Neural progenitor cell (in vitro differentiated cells): ENCODE measurements around the gene WDPCP. TPM values are rescaled to one million over a fixed set of nuclear protein-coding genes. Genes with fewer than 3 reads are reported as not detected.

Experiments
- DNase-seq: peaks from one replicate; pipeline ENCODE4 v3.0.0-alpha.2; 2016; ENCODE audit warnings: low spot score
- H2AFZ ChIP-seq: fragments of 200-600 bp; sonication (generic); replicated peaks from 2 replicates; pipeline ENCODE4 v1.6.1; 2016; ENCODE audit warnings: antibody characterized with exemption
- H3F3A ChIP-seq: fragments of 200-600 bp; sonication (generic); 2 replicates; pipeline ENCODE4 v1.6.1; 2016; ENCODE audit warnings: antibody characterized with exemption, low read depth
- H3K27ac ChIP-seq: fragments of 200-600 bp; sonication (generic); 2 replicates; pipeline ENCODE4 v1.5.1; 2016; ENCODE audit warnings: mild to moderate bottlenecking
- H3K27me3 ChIP-seq: fragments of 200-600 bp; sonication (generic); 2 replicates; pipeline ENCODE4 v1.6.1; 2016; ENCODE audit warnings: mild to moderate bottlenecking, moderate library complexity
- H3K36me3 ChIP-seq: fragments of 200-600 bp; sonication (generic); 2 replicates; pipeline ENCODE4 v1.5.1; 2016
- H3K4me1 ChIP-seq: fragments of 200-600 bp; sonication (generic); 2 replicates; pipeline ENCODE4 v1.6.1; 2016; ENCODE audit warnings: mixed run types
- H3K4me2 ChIP-seq: fragments of 200-600 bp; sonication (generic); 2 replicates; pipeline ENCODE4 v1.6.1; 2016
- H3K4me3 ChIP-seq: fragments of 200-600 bp; sonication (generic); 2 replicates; pipeline ENCODE4 v1.5.1; 2016
- H3K79me2 ChIP-seq: fragments of 200-600 bp; sonication (generic); 2 replicates; pipeline ENCODE4 v1.6.1; 2016; ENCODE audit warnings: low read depth
- H3K9ac ChIP-seq: fragments of 200-600 bp; sonication (generic); 2 replicates; pipeline ENCODE4 v1.6.1; 2016
- H3K9me3 ChIP-seq: fragments of 200-600 bp; sonication (generic); 2 replicates; pipeline ENCODE4 v1.5.1; 2016; ENCODE audit warnings: low read depth
- H4K20me1 ChIP-seq: fragments of 200-600 bp; sonication (generic); 2 replicates; pipeline ENCODE4 v1.6.1; 2016; ENCODE audit warnings: low read depth
- H3K27ac Mint-ChIP-seq: 3 replicates; pipeline ENCODE4 v1.8.0; 2021; ENCODE audit warnings: mixed read lengths
- H3K27me3 Mint-ChIP-seq: 2 replicates; pipeline ENCODE4 v1.8.0; 2022; ENCODE audit warnings: low read depth, mild to moderate bottlenecking, inconsistent platforms, moderate library complexity, mixed read lengths; ENCODE audit not compliant: insufficient read depth
- H3K36me3 Mint-ChIP-seq: 3 replicates; pipeline ENCODE4 v1.8.0; 2021; ENCODE audit warnings: mixed read lengths
- H3K4me1 Mint-ChIP-seq: 3 replicates; pipeline ENCODE4 v1.8.0; 2021; ENCODE audit warnings: mixed read lengths
- H3K4me3 Mint-ChIP-seq: 3 replicates; pipeline ENCODE4 v1.8.0; 2021; ENCODE audit warnings: mild to moderate bottlenecking, moderate library complexity, mixed read lengths
- H3K9me3 Mint-ChIP-seq: 3 replicates; pipeline ENCODE4 v1.8.0; 2020; ENCODE audit warnings: mixed read lengths
- EZH2 ChIP-seq: fragments of 200-600 bp; sonication (generic); IDR thresholded peaks from 2 replicates; pipeline ENCODE4 v1.6.1; 2017; ENCODE audit warnings: antibody characterized with exemption, mild to moderate bottlenecking, moderate library complexity
- EZH2phosphoT487 ChIP-seq: fragments of 200-600 bp; sonication (generic); IDR thresholded peaks from 2 replicates; pipeline ENCODE4 v1.6.1; 2017; ENCODE audit warnings: antibody characterized with exemption
- total RNA-seq: library from RNA; depleted of rRNA; stranded (reverse); fragments of >200 nt; gene quantifications from 2 replicates; pipeline ENCODE4 v1.2.3, GENCODE V29; 2015; ENCODE audit warnings: low replicate concordance
- TF ChIP-seq, protein P1 (sequence below): fragments of 200-600 bp; sonication (generic); IDR thresholded peaks from 2 replicates; pipeline ENCODE4 v1.5.1; 2017; ENCODE audit warnings: antibody characterized with exemption, mild to moderate bottlenecking

The WDPCP gene
- total RNA-seq, 1 donor from 2014 or later, result 11.4 TPM

DNA sequence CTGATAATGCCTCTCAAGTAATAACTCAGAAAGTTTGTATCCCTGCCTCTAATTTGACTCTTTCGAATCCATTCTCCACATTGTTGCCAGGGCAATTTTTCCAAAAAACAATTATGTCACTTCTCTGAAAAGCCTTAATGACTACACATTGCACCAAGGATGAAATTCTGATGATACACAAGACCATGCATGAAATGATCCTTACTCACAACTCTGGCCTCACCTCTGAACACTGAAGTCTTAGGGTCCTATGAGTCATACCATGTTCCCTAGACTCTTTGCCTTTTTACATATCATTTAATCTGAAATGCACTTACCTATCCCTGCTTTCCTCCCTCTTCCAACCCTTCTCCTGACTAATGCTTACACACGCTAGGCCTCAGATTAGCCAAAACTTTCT is 51.0 kb downstream of the WDPCP start:
- H3K9me3 Mint-ChIP-seq, result peaks cover 27% of the 10 kb centered on the region

DNA sequence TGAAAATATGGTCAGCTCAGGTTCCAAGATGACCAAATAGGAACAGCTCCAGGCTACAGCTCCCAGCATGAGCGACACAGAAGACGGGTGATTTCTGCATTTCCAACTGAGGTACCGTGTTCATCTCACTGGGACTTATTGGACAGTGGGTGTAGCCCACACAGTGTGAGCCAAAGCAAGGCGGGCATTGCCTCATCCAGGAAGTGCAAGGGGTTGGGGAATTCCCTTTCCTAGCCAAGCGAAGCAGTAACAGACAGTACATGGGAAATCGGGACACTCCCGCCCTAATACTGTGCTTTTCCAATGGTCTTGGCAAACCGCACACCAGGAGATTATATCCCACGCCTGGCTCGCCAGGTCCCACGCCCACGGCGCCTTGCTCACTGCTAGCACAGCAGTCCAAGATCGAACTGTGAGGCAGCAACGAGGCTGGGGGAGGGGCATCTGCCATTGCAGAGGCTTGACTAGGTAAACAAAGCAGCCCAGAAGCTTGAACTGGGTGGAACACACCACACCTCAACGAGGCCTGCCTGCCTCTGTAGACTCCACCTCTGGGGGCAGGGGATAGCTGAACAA is 57.5 kb downstream of the WDPCP start:
- Histone ChIP-seq H2AFZ (no peak overlapping the region), H3K4me2 (no peak overlapping the region), H3K36me3 (no peaks in the 10 kb centered on the region), H3K79me2 (no peaks in the 10 kb centered on the region), H3K4me1 (no peaks in the 10 kb centered on the region), H3K4me3 (no peak overlapping the region), H3K27ac (no peak overlapping the region), H4K20me1 (no peaks in the 10 kb centered on the region), H3K9me3 (no peaks in the 10 kb centered on the region), H3K27me3 (no peaks in the 10 kb centered on the region), H3F3A (no peaks in the 10 kb centered on the region), H3K9ac (no peak overlapping the region)
- peaks cover 41% of the 10 kb centered on the region for H3K9me3 Mint-ChIP-seq
- H3K4me3 Mint-ChIP-seq, result no peak overlapping the region
- no peaks in the 10 kb centered on the region for H3K27me3 Mint-ChIP-seq
- H3K36me3 Mint-ChIP-seq, result no peaks in the 10 kb centered on the region
- no peaks in the 10 kb centered on the region for H3K4me1 Mint-ChIP-seq
- H3K27ac Mint-ChIP-seq, result no peak overlapping the region
- DNase-seq, result no peak
- TF ChIP-seq EZH2phosphoT487 (no peak), EZH2 (no peak)
- TF ChIP-seq, protein P1, sequence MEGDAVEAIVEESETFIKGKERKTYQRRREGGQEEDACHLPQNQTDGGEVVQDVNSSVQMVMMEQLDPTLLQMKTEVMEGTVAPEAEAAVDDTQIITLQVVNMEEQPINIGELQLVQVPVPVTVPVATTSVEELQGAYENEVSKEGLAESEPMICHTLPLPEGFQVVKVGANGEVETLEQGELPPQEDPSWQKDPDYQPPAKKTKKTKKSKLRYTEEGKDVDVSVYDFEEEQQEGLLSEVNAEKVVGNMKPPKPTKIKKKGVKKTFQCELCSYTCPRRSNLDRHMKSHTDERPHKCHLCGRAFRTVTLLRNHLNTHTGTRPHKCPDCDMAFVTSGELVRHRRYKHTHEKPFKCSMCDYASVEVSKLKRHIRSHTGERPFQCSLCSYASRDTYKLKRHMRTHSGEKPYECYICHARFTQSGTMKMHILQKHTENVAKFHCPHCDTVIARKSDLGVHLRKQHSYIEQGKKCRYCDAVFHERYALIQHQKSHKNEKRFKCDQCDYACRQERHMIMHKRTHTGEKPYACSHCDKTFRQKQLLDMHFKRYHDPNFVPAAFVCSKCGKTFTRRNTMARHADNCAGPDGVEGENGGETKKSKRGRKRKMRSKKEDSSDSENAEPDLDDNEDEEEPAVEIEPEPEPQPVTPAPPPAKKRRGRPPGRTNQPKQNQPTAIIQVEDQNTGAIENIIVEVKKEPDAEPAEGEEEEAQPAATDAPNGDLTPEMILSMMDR, result no peak

More for the DNA sequence above, 51.0 kb downstream of the WDPCP start:
- no peak for DNase-seq
- H3K36me3 ChIP-seq, result no peaks in the 10 kb centered on the region
- no peak overlapping the region for H3K4me3 Mint-ChIP-seq
- H3K36me3 Mint-ChIP-seq, result no peaks in the 10 kb centered on the region
- no peaks in the 10 kb centered on the region for H3K27me3 Mint-ChIP-seq
- H3K27me3 ChIP-seq, result no peaks in the 10 kb centered on the region
- no peak overlapping the region for H3K27ac ChIP-seq
- H3K4me2 ChIP-seq, result no peak overlapping the region
- H3K4me1 ChIP-seq, result no peaks in the 10 kb centered on the region
- no peak overlapping the region for H3K27ac Mint-ChIP-seq
- no peak overlapping the region for H3K9ac ChIP-seq
- no peaks in the 10 kb centered on the region for H4K20me1 ChIP-seq
- H3F3A ChIP-seq, result no peaks in the 10 kb centered on the region
- TF ChIP-seq EZH2 (no peak), EZH2phosphoT487 (no peak)
- TF ChIP-seq, protein P1, result no peak
- H3K4me3 ChIP-seq, result no peak overlapping the region
- no peaks in the 10 kb centered on the region for H3K9me3 ChIP-seq
- H3K4me1 Mint-ChIP-seq, result peaks cover 5% of the 10 kb centered on the region
- no peak overlapping the region for H2AFZ ChIP-seq
- H3K79me2 ChIP-seq, result no peaks in the 10 kb centered on the region

DNA sequence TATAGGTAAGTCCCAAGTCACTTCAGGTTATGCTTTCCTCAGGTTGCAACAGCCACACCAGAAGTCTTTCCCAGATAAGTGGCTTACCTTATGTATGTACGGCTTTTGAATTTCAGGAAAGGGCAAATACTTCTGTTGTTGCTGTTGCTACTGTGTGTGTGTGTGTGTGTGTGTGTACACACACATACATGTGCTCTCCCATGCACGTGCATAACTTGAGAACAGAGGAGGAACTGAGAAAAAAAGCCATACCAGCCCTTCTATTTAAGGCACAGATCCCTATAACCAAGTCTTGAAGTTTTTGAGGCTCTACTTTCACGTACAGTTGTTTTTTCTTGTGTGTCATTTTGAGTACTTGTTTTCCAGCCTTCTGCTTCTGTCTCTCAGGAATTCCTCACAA is 62.4 kb downstream of the WDPCP start:
- Histone ChIP-seq H3F3A (no peaks in the 10 kb centered on the region), H3K9me3 (no peaks in the 10 kb centered on the region), H3K4me2 (no peak overlapping the region), H2AFZ (no peak overlapping the region), H3K9ac (no peak overlapping the region), H3K27me3 (no peaks in the 10 kb centered on the region), H3K4me1 (no peaks in the 10 kb centered on the region), H3K36me3 (no peaks in the 10 kb centered on the region), H3K27ac (no peak overlapping the region), H4K20me1 (no peaks in the 10 kb centered on the region), H3K4me3 (no peak overlapping the region), H3K79me2 (no peaks in the 10 kb centered on the region)
- TF ChIP-seq EZH2phosphoT487 (no peak), EZH2 (no peak)
- TF ChIP-seq, protein P1, result no peak
- Mint-ChIP-seq H3K4me3 (no peak overlapping the region), H3K27me3 (no peaks in the 10 kb centered on the region), H3K9me3 (peaks cover 32% of the 10 kb centered on the region), H3K4me1 (no peaks in the 10 kb centered on the region), H3K36me3 (no peaks in the 10 kb centered on the region), H3K27ac (no peak overlapping the region)
- no peak for DNase-seq
